ENCODE data around the gene BAG5. TPM values are rescaled to one million over a fixed set of nuclear protein-coding genes. Genes with fewer than 3 reads are reported as not detected.

BAG5 gene
- total and polyA plus RNA-seq, 2 of the 8 experiments (the other 6 are each of a cell fraction or from before 2014, with no cell fraction given) = 7.4 to 29.5 TPM

DNA sequence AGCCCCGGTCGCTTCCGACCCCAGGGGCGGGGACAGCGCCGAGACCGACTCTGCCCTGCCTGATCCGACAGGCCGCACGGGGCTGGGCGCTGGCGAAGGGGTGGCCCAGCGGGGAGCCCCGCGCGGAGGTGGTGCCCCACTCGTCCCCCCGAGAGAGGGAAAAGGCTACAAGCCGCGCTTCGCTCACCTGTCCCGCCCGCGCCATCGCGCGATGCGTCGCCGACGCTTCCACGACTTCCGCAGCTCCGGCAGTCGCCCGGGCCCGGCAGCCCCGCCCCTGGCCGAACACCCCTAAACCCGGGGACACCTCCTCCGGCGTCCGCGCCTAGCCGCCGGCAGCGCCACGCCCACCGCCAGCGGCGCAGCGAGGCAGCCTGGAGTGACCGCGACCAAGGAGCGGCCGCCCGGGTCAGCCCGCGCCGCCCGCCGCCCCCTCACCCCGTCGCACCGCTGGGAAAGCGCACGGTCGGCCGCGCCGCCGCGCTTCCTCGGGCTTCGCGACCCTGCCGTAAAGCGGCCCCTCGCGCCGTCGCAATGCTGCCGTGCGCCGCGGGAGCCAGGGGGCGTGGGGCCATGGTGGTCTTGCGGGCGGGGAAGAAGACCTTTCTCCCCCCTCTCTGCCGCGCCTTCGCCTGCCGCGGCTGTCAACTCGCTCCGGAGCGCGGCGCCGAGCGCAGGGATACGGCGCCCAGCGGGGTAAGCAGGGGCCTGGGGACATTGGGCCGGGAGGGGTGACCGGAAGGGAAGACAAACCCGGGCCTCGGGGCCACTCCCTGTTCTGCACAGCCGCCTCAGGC is at the start of gene BAG5, which contains the start of gene COA8 (continued):
- TF ChIP-seq CHD7 (IDR thresholded peaks at IDR 0.05; ENCODE audit: insufficient replicate concordance, low read length) (no peak), MAFK (IDR thresholded peaks at IDR 0.05; ENCODE audit: low read depth, low read length) (no peak), NRF1 (IDR thresholded peaks at IDR 0.05; ENCODE audit: low read depth, low read length) (no peak), HDAC6 (IDR thresholded peaks at IDR 0.05; ENCODE audit: low read depth, low read length) (no peak), BRCA1 (IDR thresholded peaks at IDR 0.05; ENCODE audit: low read depth, low read length) (no peak), RXRA (IDR thresholded peaks at IDR 0.05; ENCODE audit: insufficient read depth, low read depth, low read length) (no peak), RAD21 (IDR thresholded peaks at IDR 0.05 in 1 of 2, conservative IDR thresholded peaks at IDR 0.05 in 1 of 2; ENCODE audit: low read depth in 2 of 2, low read length in 2 of 2) (no peak)
- TF ChIP-seq, protein P1, sequence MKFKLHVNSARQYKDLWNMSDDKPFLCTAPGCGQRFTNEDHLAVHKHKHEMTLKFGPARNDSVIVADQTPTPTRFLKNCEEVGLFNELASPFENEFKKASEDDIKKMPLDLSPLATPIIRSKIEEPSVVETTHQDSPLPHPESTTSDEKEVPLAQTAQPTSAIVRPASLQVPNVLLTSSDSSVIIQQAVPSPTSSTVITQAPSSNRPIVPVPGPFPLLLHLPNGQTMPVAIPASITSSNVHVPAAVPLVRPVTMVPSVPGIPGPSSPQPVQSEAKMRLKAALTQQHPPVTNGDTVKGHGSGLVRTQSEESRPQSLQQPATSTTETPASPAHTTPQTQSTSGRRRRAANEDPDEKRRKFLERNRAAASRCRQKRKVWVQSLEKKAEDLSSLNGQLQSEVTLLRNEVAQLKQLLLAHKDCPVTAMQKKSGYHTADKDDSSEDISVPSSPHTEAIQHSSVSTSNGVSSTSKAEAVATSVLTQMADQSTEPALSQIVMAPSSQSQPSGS (IDR thresholded peaks at IDR 0.05; ENCODE audit: low read length) = no peak

Data from H1 (cell line).